SK-N-SH (cell line): ENCODE results near the gene PRR35.

Source experiments
- CTCF ChIP-seq: fragments of 200-600 bp; sonication (generic); IDR thresholded peaks from 2 replicates; pipeline ENCODE4 v1.6.1; 2017; ENCODE audit warnings: antibody characterized with exemption, mild to moderate bottlenecking, moderate library complexity
- FOXM1 ChIP-seq: IDR thresholded peaks from 2 replicates; pipeline ENCODE4 v1.4.0; 2012; ENCODE audit warnings: low read depth, mild to moderate bottlenecking
- GATA2 ChIP-seq: sonication (generic); formaldehyde crosslinking; IDR thresholded peaks from 2 replicates; pipeline ENCODE4 v1.5.0; 2020; ENCODE audit warnings: mild to moderate bottlenecking, missing genetic modification reagents
- MXI1 ChIP-seq: IDR thresholded peaks from 2 replicates; pipeline ENCODE4 v1.6.1; 2012; ENCODE audit warnings: mild to moderate bottlenecking, low read depth, low read length, improper control_type of control experiment
- NFIC ChIP-seq: IDR thresholded peaks from 2 replicates; pipeline ENCODE4 v1.4.0; 2012; ENCODE audit warnings: borderline replicate concordance
- POLR2AphosphoS5 ChIP-seq: IDR thresholded peaks from 2 replicates; pipeline ENCODE4 v1.6.1; 2012; ENCODE audit warnings: low read depth, low read length
- RAD21 ChIP-seq: IDR thresholded peaks from 2 replicates; pipeline ENCODE4 v1.6.1; 2012; ENCODE audit warnings: mild to moderate bottlenecking, low read length
- RCOR1 ChIP-seq: fragments of 150-350 bp; IDR thresholded peaks from 2 replicates; pipeline ENCODE4 v1.6.1; 2017; ENCODE audit warnings: antibody characterized with exemption, low read length
- YY1 ChIP-seq: IDR thresholded peaks from 2 replicates; pipeline ENCODE4 v1.4.0; 2012; ENCODE audit warnings: low read depth, mild to moderate bottlenecking
- ZBTB33 ChIP-seq: IDR thresholded peaks from 2 replicates; pipeline ENCODE4 v1.4.0; 2012; ENCODE audit warnings: low read depth, borderline replicate concordance

- TF ChIP-seq ZBTB33 (no peak), POLR2AphosphoS5 (no peak), FOXM1 (no peak), CTCF (no peak), RCOR1 (no peak), MXI1 (no peak), YY1 (no peak), RAD21 (no peak), GATA2 (CRISPR knock-in tag) (no peak), NFIC (no peak)
Measured at GRCh38 chr16:588639-588888, 28.4 kb downstream of the PRR35 start.
